Upper lobe of left lung (tissue), 6 donors: ENCODE results near the gene SLC27A4. TPM values are rescaled to one million over a fixed set of nuclear protein-coding genes. Genes with fewer than 3 reads are reported as not detected.

Source experiments
- ATAC-seq, 2 donors: fragments of 200-7000 bp; cut with Tn5 transposase; one replicate each; pipeline ENCODE4 v1.9.1; 2022; ENCODE audit warnings: mild to moderate bottlenecking in 2 of 2, moderate library complexity in 2 of 2; ENCODE audit not compliant: low FRiP score in 2 of 2
- DNase-seq, 2 donors: peaks; one replicate each; pipeline ENCODE4 v3.0.0-alpha.2; 2019 to 2020
- H3K27ac ChIP-seq, 4 donors: fragments of 200-600 bp; sonication (generic); one replicate each; pipeline ENCODE4 v1.5.1; 2016 to 2019
- H3K27me3 ChIP-seq, 4 donors: fragments of 200-600 bp; sonication (generic); one replicate each; pipeline ENCODE4 v1.5.1; 2017 to 2019
- H3K36me3 ChIP-seq, 4 donors: fragments of 200-600 bp; sonication (generic); one replicate each; pipeline ENCODE4 v1.5.1; 2016 to 2019
- H3K4me1 ChIP-seq, 4 donors: fragments of 200-600 bp; sonication (generic); one replicate each; pipeline ENCODE4 v1.5.1; 2018 to 2019
- H3K4me3 ChIP-seq, 4 donors: fragments of 200-600 bp; sonication (generic); one replicate each; pipeline ENCODE4 v1.5.1; 2017 to 2019; ENCODE audit warnings: mild to moderate bottlenecking in 2 of 4, moderate library complexity in 1 of 4
- H3K9me3 ChIP-seq, 4 donors: fragments of 200-600 bp; sonication (generic); one replicate each; pipeline ENCODE4 v1.5.1; 2018 to 2019
- EP300 ChIP-seq, 4 donors: sonication (generic); formaldehyde crosslinking; IDR thresholded peaks; one replicate each; pipeline ENCODE4 v1.5.1; 2017; ENCODE audit warnings: antibody characterized with exemption in 4 of 4, control low read depth in 2 of 4
- POLR2A ChIP-seq, 4 donors: fragments of 450-650 bp; IDR thresholded peaks; one replicate each; pipeline ENCODE4 v1.5.1; 2016 to 2017; ENCODE audit warnings: antibody characterized with exemption in 4 of 4, mild to moderate bottlenecking in 2 of 4
- POLR2AphosphoS5 ChIP-seq, 2 donors: sonication (generic); formaldehyde crosslinking; IDR thresholded peaks; one replicate each; pipeline ENCODE4 v1.5.1; 2017; ENCODE audit warnings: antibody characterized with exemption in 2 of 2
- WGBS, 2 donors: methylation state at CpG; one replicate each; pipeline ENCODE4 v1.1.5; 2017 to 2018; 5-methylcytosine and 5-hydroxymethylcytosine counted together
- total RNA-seq, 6 donors: library from RNA; depleted of rRNA in 4 of 6; stranded (reverse); fragments of >200 nt in 4 of 6; gene quantifications; one replicate each; pipeline versions ENCODE4 v1.1.0 to v1.2.1, GENCODE V29; 2016 to 2021
- TF ChIP-seq, protein P1 (sequence below), 6 experiments: fragments of 450-650 bp in 4 of 6; fragments of 200-600 bp in 2 of 6; sonication (generic) in 2 of 6; IDR thresholded peaks; one replicate each; pipeline ENCODE4 v1.5.1; 2016 to 2019; ENCODE audit warnings: antibody characterized with exemption in 6 of 6
- donor health status: DM: no; HTN: no; CAD: no; lungs with moderate emphysema.
- donor health status: DM: no; HTN: yes; CAD: no; lungs with severe emphysema.

Gene SLC27A4
- total RNA-seq, 6 donors from 2014 or later, result 17.8 to 30.1 (median 19.5) TPM

DNA sequence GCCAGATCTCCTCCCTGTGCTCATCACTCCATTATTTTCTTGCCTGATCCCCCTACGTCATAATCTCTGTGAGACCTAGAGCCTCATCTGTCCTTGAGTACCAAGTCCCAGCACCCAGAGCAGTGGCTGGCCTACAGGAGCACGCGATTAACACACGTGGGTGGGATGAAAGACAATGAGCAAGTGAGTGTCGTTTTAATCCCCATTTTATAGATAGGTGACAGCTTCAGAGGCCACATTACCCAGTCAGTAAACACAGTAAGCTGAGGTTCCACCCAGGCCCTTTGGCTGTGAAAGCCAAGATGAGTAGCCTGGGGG is 35.4 kb upstream of the SLC27A4 start:
- Histone ChIP-seq H3K9me3 (no peaks in the 10 kb centered on the region), H3K27me3 (no peaks in the 10 kb centered on the region), H3K4me1 (peaks cover 0 to 4% (median 0%) of the 10 kb centered on the region in 4 donors), H3K27ac (no peak overlapping the region), H3K4me3 (no peak overlapping the region), H3K36me3 (peaks cover 4 to 24% (median 16%) of the 10 kb centered on the region in 4 donors)
- no peak for TF ChIP-seq POLR2AphosphoS5 (IDR thresholded peaks at IDR 0.05)
- TF ChIP-seq POLR2A (IDR thresholded peaks at IDR 0.05), result no peak
- TF ChIP-seq, protein P1, sequence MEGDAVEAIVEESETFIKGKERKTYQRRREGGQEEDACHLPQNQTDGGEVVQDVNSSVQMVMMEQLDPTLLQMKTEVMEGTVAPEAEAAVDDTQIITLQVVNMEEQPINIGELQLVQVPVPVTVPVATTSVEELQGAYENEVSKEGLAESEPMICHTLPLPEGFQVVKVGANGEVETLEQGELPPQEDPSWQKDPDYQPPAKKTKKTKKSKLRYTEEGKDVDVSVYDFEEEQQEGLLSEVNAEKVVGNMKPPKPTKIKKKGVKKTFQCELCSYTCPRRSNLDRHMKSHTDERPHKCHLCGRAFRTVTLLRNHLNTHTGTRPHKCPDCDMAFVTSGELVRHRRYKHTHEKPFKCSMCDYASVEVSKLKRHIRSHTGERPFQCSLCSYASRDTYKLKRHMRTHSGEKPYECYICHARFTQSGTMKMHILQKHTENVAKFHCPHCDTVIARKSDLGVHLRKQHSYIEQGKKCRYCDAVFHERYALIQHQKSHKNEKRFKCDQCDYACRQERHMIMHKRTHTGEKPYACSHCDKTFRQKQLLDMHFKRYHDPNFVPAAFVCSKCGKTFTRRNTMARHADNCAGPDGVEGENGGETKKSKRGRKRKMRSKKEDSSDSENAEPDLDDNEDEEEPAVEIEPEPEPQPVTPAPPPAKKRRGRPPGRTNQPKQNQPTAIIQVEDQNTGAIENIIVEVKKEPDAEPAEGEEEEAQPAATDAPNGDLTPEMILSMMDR (IDR thresholded peaks at IDR 0.05), result no peak
- TF ChIP-seq EP300 (IDR thresholded peaks at IDR 0.05), result no peak
- no peak for DNase-seq
- 70 to 86% methylated on average over 5 of the region's 5 CpGs for WGBS, 2 donors
- no peak for ATAC-seq

DNA sequence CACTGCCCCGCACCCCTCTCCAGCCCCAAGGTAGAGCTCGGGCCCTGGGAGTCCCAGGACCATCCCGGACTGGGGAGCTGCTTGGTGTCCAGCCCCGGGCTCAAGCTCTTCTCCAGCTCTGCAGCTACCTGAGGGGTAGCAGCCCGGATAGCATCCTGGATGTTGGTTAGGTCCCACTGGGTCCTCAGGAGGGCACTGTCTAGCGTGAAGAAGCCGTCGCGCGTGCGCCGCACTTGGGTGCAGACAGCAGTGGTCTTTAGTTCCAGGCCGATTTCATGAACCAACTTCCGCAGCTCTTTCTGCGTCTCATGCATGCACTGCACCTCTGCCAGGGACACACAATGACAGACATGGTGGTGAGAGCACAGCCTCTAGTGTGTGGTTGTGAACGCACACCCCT is 30.8 kb upstream of the SLC27A4 start:
- ATAC-seq, result no peak
- Histone ChIP-seq H3K4me1 (peaks cover 0 to 4% (median 0%) of the 10 kb centered on the region in 4 donors), H3K27me3 (no peaks in the 10 kb centered on the region), H3K9me3 (no peaks in the 10 kb centered on the region), H3K4me3 (no peak overlapping the region), H3K27ac (no peak overlapping the region), H3K36me3 (peaks cover 5 to 60% (median 43%) of the 10 kb centered on the region in 4 donors)
- TF ChIP-seq EP300 (IDR thresholded peaks at IDR 0.05) (no peak), POLR2A (IDR thresholded peaks at IDR 0.05) (no peak)
- 97 to 100% methylated on average over 3 to 15 of the region's 16 CpGs for WGBS, 2 donors
- peak in 1 of 2 donors; percentile 70 for DNase-seq

DNA sequence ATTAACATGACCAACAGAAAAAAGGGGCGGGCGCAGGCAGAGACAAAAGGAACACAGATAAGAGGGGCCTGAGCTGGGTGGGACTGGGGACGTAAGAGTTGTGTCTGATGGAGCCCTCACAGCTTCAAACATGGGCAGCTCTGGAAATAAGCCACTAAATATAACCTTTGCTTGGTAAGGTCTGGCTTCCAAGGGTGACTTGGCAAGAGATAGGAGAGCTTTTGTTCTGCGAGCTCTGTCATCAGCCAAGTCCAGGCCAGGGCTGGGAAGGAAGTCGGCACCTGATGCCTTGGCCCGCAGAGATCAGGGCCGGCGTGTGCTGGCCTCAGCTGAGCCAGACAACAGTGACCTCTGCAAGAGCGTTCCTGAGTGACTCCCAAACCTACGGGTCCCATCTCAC is 29.9 kb upstream of the SLC27A4 start:
- H3K9me3 ChIP-seq, result no peaks in the 10 kb centered on the region
- DNase-seq (no peak), ATAC-seq (no peak)
- H3K36me3 ChIP-seq, result peaks cover 5 to 69% (median 50%) of the 10 kb centered on the region in 4 donors
- no peak for TF ChIP-seq POLR2A (IDR thresholded peaks at IDR 0.05)
- TF ChIP-seq, protein P1 (IDR thresholded peaks at IDR 0.05), result no peak
- no peak for TF ChIP-seq POLR2AphosphoS5 (IDR thresholded peaks at IDR 0.05)
- TF ChIP-seq EP300 (IDR thresholded peaks at IDR 0.05), result no peak
- whole genome bisulfite sequencing, 2 donors, result 93 to 96% methylated on average over 3 to 10 of the region's 10 CpGs
- H3K4me3 ChIP-seq, result no peak overlapping the region
- H3K27me3 ChIP-seq, result no peaks in the 10 kb centered on the region
- peaks cover 0 to 4% (median 0%) of the 10 kb centered on the region in 4 donors for H3K4me1 ChIP-seq
- no peak overlapping the region for H3K27ac ChIP-seq

DNA sequence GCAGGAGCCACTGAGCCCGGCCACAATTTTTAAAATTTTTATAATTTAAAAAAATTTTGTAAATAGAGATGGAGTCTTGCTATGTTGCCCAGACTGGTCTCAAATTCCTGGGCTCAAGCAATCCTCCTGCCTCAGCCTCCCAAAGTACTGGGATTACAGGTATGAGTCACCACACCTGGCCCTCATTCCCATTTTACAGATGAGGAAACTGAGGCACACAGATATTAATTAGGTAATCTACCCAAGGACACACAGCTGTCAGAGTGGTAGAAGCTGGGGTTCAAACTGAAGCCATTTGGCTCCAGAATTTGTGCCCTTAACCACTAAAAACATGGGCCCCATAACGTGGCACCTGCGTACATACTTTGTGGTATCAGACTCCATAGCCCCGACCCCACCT is 25.6 kb upstream of the SLC27A4 start:
- WGBS, 2 donors, result 90 to 97% methylated on average over 4 of the region's 4 CpGs
- no peaks in the 10 kb centered on the region for H3K9me3 ChIP-seq
- no peak for ATAC-seq
- no peak overlapping the region for H3K27ac ChIP-seq
- H3K36me3 ChIP-seq, result peaks cover 3 to 80% (median 51%) of the 10 kb centered on the region in 4 donors
- TF ChIP-seq, protein P1 (IDR thresholded peaks at IDR 0.05), result no peak
- TF ChIP-seq POLR2AphosphoS5 (IDR thresholded peaks at IDR 0.05) (no peak), POLR2A (IDR thresholded peaks at IDR 0.05) (no peak), EP300 (IDR thresholded peaks at IDR 0.05) (no peak)
- H3K4me1 ChIP-seq, result no peaks in the 10 kb centered on the region
- no peak overlapping the region for H3K4me3 ChIP-seq
- no peaks in the 10 kb centered on the region for H3K27me3 ChIP-seq
- no peak for DNase-seq

DNA sequence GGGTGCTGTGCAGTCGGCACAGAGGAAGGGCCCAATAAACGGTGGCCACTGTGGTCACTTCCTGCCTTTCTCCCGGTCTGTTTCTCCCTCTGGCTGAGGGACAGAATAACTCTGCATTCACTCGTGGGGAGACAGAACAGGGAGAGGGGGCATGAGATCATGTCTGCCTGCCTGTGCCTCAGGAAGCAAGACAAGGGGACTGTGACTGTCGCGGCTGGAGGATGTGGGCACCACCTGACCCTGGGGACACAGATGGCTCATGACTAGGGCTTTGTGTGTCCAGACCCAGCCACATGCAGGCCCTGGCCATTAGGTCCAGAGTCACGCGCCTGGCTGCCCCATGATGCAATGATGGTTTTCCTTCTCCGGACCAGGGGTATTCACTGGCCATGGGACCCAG is 23.9 kb upstream of the SLC27A4 start:
- H3K27me3 ChIP-seq, result no peaks in the 10 kb centered on the region
- TF ChIP-seq POLR2A (IDR thresholded peaks at IDR 0.05) (no peak), POLR2AphosphoS5 (IDR thresholded peaks at IDR 0.05) (no peak), EP300 (IDR thresholded peaks at IDR 0.05) (no peak)
- TF ChIP-seq, protein P1 (IDR thresholded peaks at IDR 0.05), result no peak
- H3K36me3 ChIP-seq, result peaks cover 0 to 63% (median 33%) of the 10 kb centered on the region in 4 donors
- no peaks in the 10 kb centered on the region for H3K9me3 ChIP-seq
- DNase-seq (no peak), ATAC-seq (no peak)
- H3K4me1 ChIP-seq, result peaks cover 3 to 5% (median 4%) of the 10 kb centered on the region in 4 donors
- 67 to 70% methylated on average over 9 of the region's 9 CpGs for WGBS, 2 donors
- H3K27ac ChIP-seq, result no peak overlapping the region
- H3K4me3 ChIP-seq, result no peak overlapping the region
